ENCODE data around the gene PCDHGA1. TPM values are rescaled to one million over a fixed set of nuclear protein-coding genes. Genes with fewer than 3 reads are reported as not detected.

Gene PCDHGA1
- total and polyA plus RNA-seq, 2 donors (not counting 1 experiment from before 2014, with no cell fraction given) = 0.06 to 0.64 TPM

DNA sequence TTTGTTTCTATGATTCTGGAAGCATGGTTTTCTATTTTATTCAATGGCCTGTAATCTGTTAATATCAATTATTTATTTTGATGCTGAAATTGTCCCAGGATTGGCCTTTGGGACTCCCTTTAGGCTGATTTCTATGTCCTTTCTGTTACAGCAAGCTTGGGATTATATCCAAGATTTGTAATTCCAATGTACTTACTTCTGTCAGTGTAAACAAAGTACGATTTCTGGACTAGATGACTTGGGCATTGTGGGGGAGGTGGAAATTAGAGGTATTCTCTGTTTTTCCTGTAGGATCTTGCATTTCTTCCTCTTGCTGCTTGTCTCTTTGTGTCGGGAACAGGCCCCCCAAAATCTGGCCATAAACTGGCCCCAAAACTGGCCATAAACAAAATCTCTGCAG, 103.7 kb downstream of the PCDHGA1 start:
- Histone ChIP-seq H3K27me3 (replicated peaks in 1 of 4; ENCODE audit: control extremely low read depth in 1 of 4, control insufficient read depth in 3 of 4, insufficient read depth in 4 of 4, low read length in 3 of 4) (peaks cover 0 to 36% (median 20%) of the 10 kb centered on the region in 4 experiments), H3K4me3 (ENCODE audit: control extremely low read depth in 1 of 5, extremely low read depth in 1 of 5, insufficient read depth in 1 of 5, low read depth in 2 of 5, low read length in 4 of 5) (no peak overlapping the region), H3K36me3 (replicated peaks in 1 of 2; ENCODE audit: control extremely low read depth in 1 of 2, control insufficient read depth in 1 of 2, extremely low read depth in 1 of 2, insufficient read depth in 2 of 2, low read length in 1 of 2) (no peaks in the 10 kb centered on the region), H2AFZ (ENCODE audit: insufficient read depth, low read depth, low read length, poor library complexity, severe bottlenecking) (no peak overlapping the region), H3K9ac (ENCODE audit: low read length) (no peak overlapping the region), H3K79me2 (ENCODE audit: control insufficient read depth, insufficient read depth, low read length) (no peaks in the 10 kb centered on the region), H3K9me3 (ENCODE audit: control extremely low read depth in 1 of 3, control insufficient read depth in 2 of 3, insufficient read depth in 1 of 3, low read length in 2 of 3) (peaks cover 0 to 36% (median 26%) of the 10 kb centered on the region in 3 donors), H4K20me1 (ENCODE audit: control insufficient read depth, insufficient read depth, low read length, poor library complexity, severe bottlenecking) (no peaks in the 10 kb centered on the region), H3K4me2 (replicated peaks; ENCODE audit: low read depth, low read length, poor library complexity, severe bottlenecking) (no peak overlapping the region), H3K27ac (ENCODE audit: low read length in 2 of 2) (no peak overlapping the region), H3K4me1 (ENCODE audit: control insufficient read depth in 2 of 2, insufficient read depth in 2 of 2, low read length in 2 of 2) (peaks cover 15 to 17% of the 10 kb centered on the region in 2 donors)
- Mint-ChIP-seq H3K27me3 (peaks cover 26% of the 10 kb centered on the region), H3K4me1 (peaks cover 7% of the 10 kb centered on the region), H3K4me3 (no peak overlapping the region), H3K9me3 (ENCODE audit: insufficient read depth) (peaks cover 3% of the 10 kb centered on the region), H3K27ac (no peak overlapping the region)
- intact Hi-C loops (cut with micrococcal nuclease) = no loop called here
- ATAC-seq (ENCODE audit: low read depth) = no peak
- DNase-seq = no peak
- TF ChIP-seq, protein P1, sequence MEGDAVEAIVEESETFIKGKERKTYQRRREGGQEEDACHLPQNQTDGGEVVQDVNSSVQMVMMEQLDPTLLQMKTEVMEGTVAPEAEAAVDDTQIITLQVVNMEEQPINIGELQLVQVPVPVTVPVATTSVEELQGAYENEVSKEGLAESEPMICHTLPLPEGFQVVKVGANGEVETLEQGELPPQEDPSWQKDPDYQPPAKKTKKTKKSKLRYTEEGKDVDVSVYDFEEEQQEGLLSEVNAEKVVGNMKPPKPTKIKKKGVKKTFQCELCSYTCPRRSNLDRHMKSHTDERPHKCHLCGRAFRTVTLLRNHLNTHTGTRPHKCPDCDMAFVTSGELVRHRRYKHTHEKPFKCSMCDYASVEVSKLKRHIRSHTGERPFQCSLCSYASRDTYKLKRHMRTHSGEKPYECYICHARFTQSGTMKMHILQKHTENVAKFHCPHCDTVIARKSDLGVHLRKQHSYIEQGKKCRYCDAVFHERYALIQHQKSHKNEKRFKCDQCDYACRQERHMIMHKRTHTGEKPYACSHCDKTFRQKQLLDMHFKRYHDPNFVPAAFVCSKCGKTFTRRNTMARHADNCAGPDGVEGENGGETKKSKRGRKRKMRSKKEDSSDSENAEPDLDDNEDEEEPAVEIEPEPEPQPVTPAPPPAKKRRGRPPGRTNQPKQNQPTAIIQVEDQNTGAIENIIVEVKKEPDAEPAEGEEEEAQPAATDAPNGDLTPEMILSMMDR (IDR thresholded peaks at IDR 0.05) = no peak
- no peak for TF ChIP-seq EZH2 (IDR thresholded peaks at IDR 0.05; ENCODE audit: borderline replicate concordance, insufficient read depth, low read depth, low read length, poor library complexity, severe bottlenecking)
- ChIA-PET CTCF (interaction anchor here (1.5 kb wide), 1 partner anchor 133 kb away, joined by 3 read pairs; no protein-coding TSS in a partner anchor), POLR2A (no interaction called here)
- WGBS (ENCODE audit: insufficient coverage) = no CpG with 5 or more reads among the region's 2 CpGs

DNA sequence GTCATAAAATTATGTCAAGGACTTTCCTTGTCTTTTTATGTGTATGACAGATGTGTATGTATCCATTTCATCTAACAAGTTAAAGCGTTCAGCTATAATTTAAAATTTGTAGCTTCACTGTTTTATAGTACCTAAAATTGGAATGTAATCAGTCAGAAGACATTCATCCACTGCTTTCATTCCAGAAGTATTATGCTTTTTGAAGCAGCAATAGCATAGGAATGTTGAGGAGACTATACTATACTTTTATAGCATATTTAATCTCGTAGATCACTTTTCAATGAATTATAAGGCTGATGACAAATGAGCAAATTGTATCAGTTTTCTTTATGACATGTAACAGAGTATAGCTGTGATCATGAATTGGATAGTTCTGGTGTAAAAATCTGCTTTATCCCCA, 106.9 kb downstream of the PCDHGA1 start:
- no peak for DNase-seq
- H3K4me1 Mint-ChIP-seq = no peaks in the 10 kb centered on the region
- TF ChIP-seq, protein P1 (IDR thresholded peaks at IDR 0.05) = no peak
- no peak for TF ChIP-seq EZH2 (IDR thresholded peaks at IDR 0.05; ENCODE audit: borderline replicate concordance, insufficient read depth, low read depth, low read length, poor library complexity, severe bottlenecking)
- H3K27ac Mint-ChIP-seq = no peak overlapping the region
- ChIA-PET CTCF (no interaction called here), POLR2A (no interaction called here)
- intact Hi-C loops (cut with micrococcal nuclease) = no loop called here
- peaks cover 2% of the 10 kb centered on the region for H3K9me3 Mint-ChIP-seq (ENCODE audit: insufficient read depth)
- Histone ChIP-seq H3K4me3 (ENCODE audit: control extremely low read depth in 1 of 5, extremely low read depth in 1 of 5, insufficient read depth in 1 of 5, low read depth in 2 of 5, low read length in 4 of 5) (no peak overlapping the region), H3K9ac (ENCODE audit: low read length) (no peak overlapping the region), H2AFZ (ENCODE audit: insufficient read depth, low read depth, low read length, poor library complexity, severe bottlenecking) (no peak overlapping the region), H3K4me2 (replicated peaks; ENCODE audit: low read depth, low read length, poor library complexity, severe bottlenecking) (no peak overlapping the region), H4K20me1 (ENCODE audit: control insufficient read depth, insufficient read depth, low read length, poor library complexity, severe bottlenecking) (no peaks in the 10 kb centered on the region), H3K4me1 (ENCODE audit: control insufficient read depth in 2 of 2, insufficient read depth in 2 of 2, low read length in 2 of 2) (no peaks in the 10 kb centered on the region), H3K79me2 (ENCODE audit: control insufficient read depth, insufficient read depth, low read length) (no peaks in the 10 kb centered on the region), H3K27ac (ENCODE audit: low read length in 2 of 2) (no peak overlapping the region), H3K27me3 (replicated peaks in 1 of 4; ENCODE audit: control extremely low read depth in 1 of 4, control insufficient read depth in 3 of 4, insufficient read depth in 4 of 4, low read length in 3 of 4) (peaks cover 0 to 19% (median 2%) of the 10 kb centered on the region in 4 experiments), H3K36me3 (replicated peaks in 1 of 2; ENCODE audit: control extremely low read depth in 1 of 2, control insufficient read depth in 1 of 2, extremely low read depth in 1 of 2, insufficient read depth in 2 of 2, low read length in 1 of 2) (no peaks in the 10 kb centered on the region), H3K9me3 (ENCODE audit: control extremely low read depth in 1 of 3, control insufficient read depth in 2 of 3, insufficient read depth in 1 of 3, low read length in 2 of 3) (peaks cover 0 to 30% (median 6%) of the 10 kb centered on the region in 3 donors)
- no peak for ATAC-seq (ENCODE audit: low read depth)
- WGBS (ENCODE audit: insufficient coverage) = no CpG with 5 or more reads among the region's 2 CpGs
- H3K27me3 Mint-ChIP-seq = peaks cover 12% of the 10 kb centered on the region
- no peak overlapping the region for H3K4me3 Mint-ChIP-seq
